GM12874 (cell line): ENCODE results near the gene SUSD5.

Source experiments
- TF ChIP-seq, protein P1 (sequence below): IDR thresholded peaks from 2 replicates; pipeline ENCODE4 v1.5.1; 2011; ENCODE audit warnings: low read depth, mild to moderate bottlenecking, control low read depth, low read length, moderate library complexity; ENCODE audit not compliant: insufficient read depth

Gene SUSD5

DNA sequence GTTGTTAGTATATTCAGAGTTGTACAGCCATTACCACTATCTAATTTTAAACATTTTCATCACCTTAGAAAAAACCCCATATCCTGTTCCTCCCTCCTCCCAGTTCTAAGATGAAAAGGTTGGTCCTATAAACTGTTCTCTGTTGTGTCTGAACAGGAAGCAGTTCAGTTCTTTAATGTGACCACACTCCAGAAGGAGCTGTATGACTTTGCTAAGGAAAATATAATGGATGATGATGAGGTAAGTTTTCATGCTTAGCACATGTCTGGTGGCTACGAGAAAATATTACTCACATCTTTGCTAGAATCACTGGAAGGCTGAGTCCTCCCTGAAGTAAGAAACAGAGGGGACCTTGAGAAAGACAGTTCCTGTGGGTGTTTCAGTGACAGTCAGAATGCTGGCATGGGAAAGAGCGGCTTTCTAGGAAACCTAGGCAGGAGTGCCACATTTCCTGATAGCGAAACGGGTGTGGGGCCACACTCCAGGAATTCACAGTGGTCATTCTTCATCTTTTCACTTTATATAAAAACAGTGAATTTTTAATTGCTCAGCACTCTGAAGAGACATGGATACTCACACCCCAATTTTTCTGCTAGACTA is 84.5 kb downstream of the SUSD5 start:
- TF ChIP-seq, protein P1, sequence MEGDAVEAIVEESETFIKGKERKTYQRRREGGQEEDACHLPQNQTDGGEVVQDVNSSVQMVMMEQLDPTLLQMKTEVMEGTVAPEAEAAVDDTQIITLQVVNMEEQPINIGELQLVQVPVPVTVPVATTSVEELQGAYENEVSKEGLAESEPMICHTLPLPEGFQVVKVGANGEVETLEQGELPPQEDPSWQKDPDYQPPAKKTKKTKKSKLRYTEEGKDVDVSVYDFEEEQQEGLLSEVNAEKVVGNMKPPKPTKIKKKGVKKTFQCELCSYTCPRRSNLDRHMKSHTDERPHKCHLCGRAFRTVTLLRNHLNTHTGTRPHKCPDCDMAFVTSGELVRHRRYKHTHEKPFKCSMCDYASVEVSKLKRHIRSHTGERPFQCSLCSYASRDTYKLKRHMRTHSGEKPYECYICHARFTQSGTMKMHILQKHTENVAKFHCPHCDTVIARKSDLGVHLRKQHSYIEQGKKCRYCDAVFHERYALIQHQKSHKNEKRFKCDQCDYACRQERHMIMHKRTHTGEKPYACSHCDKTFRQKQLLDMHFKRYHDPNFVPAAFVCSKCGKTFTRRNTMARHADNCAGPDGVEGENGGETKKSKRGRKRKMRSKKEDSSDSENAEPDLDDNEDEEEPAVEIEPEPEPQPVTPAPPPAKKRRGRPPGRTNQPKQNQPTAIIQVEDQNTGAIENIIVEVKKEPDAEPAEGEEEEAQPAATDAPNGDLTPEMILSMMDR, result no peak

DNA sequence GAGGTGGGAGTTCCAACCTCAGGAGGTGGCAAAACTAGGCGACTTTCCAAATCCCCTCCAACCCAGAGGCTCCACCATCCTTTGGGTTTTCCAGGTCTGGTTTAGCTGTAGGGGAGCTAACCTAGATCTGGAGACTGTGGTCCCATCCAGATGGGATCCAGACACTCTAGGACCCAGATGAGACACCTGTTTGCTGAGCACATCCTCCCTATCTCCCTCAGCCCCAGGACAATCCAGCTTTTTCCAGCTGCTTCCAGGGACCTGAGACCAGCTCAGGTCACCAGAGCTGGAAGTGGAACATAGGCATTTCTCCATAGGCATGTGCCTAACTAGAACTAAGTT is 86.6 kb downstream of the SUSD5 start:
- TF ChIP-seq, protein P1, result no peak

DNA sequence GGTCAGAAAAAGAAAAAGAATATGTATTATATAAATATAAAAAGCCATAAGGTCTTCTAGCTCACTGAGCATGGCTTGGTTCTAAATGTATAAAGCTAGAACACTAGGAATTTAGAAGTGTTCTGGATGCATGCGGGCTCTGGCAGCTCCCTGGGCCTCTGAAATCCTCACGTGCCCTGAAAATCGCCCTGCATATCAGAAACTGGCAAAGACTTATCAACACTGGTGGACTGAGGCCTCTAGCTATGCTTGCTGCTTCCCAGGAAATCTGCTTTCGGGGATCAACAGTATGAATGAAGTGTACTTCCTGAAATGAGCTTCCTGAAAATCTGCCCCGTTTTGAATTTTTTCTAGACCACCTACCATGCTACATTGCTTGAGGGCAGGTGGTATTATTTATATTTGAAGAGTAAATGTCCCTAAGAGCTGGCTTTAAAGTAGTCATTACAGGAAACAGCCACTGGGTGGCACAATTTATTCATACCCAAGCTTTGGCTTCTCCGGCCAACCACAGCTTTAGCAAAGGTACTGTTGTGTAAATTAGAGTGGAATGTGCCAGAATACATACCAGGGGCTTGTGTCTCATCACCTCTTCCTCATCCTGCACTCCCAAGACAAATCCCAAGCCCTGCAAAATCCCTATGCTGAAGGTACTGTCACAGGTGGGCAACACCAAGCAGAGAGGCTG is 87.1 kb downstream of the SUSD5 start:
- TF ChIP-seq, protein P1, result peak; percentile 53

DNA sequence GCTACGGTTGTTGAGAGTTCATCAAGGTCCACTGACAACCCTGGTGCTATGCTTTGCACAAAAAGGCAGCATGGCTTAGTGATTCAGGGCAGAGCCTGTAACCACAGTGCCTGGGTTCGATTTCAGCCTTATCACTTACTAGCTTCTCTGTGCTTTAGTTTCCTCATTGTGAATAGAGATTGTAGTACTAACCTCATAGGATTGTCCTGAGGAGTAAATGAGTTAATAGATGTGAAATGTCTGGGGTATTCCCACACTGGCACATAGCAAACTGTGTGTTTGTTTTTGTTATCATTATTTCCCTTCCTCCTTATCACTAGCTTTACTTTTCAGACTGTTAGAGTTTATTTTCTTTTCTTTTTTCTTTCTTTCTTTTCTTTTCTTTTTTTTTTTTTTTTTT is 88.5 kb downstream of the SUSD5 start:
- TF ChIP-seq, protein P1, result no peak

DNA sequence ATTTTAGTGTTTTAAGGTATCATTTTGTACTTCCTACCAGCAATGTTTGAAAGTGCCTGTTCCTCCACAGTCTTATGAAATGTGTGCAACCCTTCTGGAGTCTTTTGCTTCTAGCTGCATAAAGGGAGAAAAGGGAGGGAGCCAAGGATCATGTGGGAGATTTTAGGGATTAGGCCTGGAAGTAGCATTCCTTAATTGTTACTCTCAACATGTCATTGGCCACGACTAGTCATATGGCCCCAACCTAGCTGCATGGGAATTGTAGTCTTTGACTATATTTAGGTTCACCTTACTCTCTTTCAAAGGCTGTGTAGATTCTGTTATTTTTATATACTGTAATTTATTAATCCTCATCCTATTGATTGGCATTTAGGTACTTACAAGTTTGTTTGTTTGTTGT is 89.9 kb downstream of the SUSD5 start:
- TF ChIP-seq, protein P1, result no peak

DNA sequence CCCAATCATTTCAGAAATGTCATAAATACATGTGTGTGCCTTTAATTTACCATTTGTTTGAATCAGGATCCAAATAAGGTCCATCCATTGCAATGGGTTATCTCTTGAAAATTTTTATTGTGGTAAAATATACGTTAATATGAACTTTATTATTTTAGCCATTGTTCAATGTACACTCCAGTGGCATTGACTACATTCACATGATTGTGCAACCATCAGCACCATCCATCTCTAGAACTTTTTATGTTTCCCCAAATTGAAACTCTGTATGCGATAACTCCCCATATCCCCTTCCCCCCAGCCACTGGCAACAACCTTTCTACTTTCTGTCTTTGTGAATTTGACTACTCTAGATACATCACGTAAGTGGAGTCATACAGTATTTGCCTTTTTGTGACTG is 92.8 kb downstream of the SUSD5 start:
- TF ChIP-seq, protein P1, result no peak

DNA sequence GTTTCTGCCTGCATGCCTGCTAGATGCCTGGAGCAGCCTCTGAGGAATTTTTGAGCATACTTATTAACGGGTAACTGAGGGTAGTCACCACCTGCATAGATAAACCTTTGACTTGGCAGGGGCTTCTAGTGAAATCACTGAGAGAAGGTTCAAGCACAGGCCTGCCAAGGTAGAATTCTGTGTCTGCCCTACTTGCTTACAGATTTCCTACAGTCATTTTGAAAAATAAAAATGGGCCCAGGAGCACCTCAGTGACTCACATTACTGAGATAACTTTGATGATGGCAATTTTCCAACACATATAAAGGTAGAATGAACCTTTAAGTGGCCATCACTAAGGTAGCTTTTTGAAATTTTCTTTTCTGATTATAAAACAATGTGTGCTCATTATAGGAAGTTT is 94.0 kb downstream of the SUSD5 start:
- TF ChIP-seq, protein P1, result no peak
